GM18499 (cell line): ENCODE results near the gene ZNF180.
A peak's percentile ranks its signal among the peaks of the same experiment; 100 is the strongest.
"Not testable (repeated sequence)": the region's sequence is repeated elsewhere in the genome, so short reads cannot be mapped to it uniquely, and the experiment has no call there.

Experiments
- ATAC-seq: cut with Tn5 transposase; IDR thresholded peaks from one replicate; pipeline ENCODE4 v1.9.1; 2021; ENCODE audit warnings: moderate number of reproducible peaks; ENCODE audit not compliant: insufficient read depth, unreplicated experiment

ZNF180 gene

DNA sequence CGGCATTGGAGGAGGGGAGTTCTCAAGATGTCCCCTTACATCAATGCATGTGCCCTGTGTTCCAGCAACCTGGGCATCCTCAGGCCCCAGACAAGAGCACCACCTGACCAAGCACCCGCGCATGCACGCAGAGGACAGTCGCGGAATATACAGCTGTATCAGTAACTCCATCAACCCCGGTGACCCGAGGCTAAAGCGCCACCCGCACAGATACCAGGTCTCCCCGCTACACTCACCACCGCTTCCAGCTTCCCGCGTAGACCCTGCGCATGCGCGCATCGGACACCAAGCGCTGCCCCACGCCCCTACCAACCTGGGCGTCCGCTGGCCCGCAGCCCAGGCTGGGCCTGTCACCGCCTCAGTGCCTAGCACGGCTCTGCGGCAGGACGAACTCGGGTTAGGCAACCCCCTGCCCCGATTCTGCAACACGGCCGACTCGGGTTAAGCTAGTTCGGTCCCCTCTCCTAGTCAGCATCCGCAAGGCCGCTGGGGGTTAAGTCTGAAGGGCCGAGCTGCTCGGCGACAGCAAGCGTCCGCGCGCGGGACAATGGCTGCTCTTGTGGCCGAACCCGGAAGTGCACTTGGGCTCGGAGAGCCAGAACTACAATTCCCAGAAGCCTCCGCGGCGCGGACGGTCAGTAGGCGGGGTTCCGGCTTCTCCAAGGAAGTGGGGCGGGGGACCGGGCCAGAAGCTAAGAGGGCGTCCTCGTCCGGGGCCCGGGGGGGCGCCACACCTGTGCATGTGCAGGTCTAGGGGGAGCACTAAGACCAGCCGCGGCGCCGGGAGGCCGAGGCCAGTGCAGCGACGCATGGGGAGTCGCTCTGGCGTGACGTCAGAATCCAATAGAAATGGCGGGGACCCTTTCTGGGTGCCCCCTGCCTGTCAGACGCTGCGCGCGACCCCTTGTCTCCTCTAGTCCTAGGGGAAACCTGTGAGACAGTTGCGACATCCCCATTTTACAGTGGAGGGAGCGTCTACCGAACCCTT lies at the start of gene ZNF180:
Gene ZNF180 (minus strand): TSS at position 561 of the 988 bp plus-strand sequence. CDS start 3,188 bp downstream, outside the sequence.
- peak; percentile 79 for ATAC-seq

DNA sequence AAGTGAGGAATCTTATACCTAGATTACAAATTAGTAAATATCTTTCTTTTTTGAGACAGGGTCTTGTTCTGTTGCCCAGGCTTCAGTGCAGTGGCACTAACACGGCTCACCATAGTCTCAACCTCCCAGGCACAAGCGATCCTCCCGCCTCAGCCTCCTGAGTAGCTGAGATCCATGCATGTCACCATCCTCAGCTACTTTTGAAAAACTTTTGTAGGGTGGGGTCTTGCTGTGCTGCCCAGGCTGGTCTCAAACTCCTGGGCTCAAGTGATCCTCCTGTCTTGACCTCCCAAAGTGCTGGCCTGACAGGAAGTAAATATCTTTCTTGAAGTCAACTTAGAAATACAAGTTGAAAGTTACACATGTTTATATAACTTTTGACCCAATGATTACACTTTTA lies 49.2 kb upstream of the ZNF180 start:
- no peak for ATAC-seq

DNA sequence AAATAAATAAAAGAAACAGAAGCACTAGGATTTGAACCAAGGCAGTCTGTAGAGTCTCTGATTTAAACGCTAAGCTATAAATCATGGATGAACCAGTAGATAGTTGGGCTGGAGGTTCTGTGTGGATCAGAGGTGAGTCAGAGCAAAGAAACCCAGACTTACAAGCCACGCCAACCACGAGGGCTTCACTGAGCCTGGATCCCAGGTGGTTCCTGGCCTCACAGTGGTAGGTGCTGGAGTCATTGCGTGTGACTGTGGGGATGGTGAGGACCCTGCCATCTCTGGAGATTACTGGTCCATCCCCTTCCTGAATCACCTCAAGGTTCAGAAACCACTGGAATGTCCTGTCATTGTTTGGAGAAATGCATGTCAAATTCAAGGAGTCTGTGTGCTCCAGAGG lies 48.4 kb upstream of the ZNF180 start:
- no peak for ATAC-seq

DNA sequence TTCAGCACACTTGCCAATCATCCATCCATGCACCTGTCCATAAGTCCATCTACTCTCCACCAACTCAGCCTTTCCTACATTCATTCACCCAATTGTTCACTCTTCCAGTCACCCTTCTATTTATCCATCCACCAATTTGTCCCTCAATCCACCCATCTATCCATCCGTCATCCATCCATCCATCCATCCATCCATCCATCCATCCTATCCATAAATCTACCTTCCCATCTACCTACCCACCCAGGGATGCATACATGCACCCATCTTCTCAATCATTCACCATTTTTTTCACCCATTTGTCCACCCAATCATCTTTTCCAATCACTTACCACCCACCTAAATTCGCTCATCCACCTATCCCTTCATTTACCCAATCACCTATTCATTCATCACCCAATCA lies 43.7 kb upstream of the ZNF180 start:
- ATAC-seq = no peak

DNA sequence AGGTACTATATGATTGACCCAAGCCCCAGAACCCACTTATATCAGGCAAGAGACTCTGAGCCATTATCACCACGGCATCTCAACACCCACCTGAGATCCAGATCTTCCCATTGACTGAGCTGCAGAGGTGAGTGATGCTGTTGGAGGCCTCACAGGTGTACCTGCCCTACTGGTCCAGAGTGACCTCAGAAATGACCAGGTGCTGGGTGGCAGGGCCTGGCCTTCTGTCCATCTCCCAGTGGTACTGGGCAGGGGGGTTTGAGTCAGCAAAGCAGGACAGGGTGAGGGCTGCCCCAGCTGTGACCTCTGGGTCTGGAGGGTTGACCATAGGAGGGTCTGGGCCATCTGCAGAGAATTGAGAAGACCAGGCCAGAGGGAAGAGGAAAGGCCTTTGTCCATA lies 42.3 kb upstream of the ZNF180 start:
- no peak for ATAC-seq

DNA sequence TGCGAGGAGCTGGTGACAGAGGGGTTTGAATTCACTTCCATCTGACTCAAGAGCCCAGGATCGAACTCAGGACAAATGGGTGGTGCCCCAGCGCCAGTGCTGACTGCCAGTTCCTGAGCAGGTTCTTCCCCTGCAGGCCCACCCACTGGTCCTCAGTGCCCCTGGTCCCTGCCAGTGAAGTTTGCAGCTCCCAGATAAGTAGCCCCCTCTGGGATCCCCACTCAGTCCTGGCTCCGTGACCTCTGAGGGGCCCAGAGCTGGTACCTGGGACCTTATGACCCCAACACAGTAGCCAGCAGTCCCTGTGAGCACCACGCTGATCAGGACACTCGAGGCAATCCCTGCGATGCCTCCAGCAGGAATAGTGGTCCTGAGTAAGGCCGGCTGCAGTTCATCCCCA lies 40.4 kb upstream of the ZNF180 start:
- no peak for ATAC-seq

DNA sequence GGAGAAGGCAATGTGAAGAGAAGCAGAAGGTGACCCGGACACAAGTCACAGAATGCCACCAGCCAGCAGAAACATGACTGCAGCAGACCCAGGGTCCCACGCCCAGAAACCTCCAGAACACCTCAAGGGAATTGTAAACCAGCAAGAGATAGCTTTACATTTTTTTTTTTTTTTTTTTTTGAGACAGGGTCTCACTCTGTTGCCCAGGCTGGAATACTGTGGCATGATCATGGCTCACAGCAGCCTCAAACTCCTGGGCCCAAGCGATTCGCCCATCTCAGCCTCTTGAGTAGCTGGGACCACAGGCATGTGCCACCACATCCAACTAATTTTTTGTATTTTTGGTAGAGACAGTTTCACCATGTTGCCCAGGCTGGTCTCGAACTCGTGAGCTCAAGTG lies 39.7 kb upstream of the ZNF180 start:
- no peak for ATAC-seq

DNA sequence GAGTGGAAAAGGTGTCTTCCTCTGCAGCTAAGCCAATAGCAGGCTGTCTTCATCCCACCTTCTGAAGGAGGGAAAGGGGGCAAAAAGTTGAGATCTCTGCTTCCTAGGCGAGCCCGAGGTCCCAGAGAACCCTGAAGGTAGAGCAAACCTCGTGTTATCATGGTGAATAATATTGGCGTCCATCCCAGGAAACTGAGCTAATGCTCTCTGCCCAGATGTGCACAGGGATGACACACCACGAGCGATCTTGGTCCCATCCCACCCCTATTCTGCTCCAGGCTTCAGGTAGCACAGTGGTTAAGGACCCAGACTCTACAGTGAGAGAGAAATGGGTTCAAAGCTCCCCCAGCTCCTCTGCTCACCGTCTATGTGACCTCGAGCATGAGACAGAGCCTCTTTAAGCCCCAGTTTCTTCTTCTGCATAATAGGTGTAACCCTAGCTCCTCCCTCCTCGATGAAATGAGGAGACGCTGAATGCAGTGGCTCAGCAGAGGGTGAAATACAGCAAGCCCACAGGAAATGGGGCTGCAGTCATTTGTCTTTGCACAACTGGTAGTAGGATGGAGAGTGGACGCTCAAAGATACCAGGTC lies 39.0 kb upstream of the ZNF180 start:
- no peak for ATAC-seq

DNA sequence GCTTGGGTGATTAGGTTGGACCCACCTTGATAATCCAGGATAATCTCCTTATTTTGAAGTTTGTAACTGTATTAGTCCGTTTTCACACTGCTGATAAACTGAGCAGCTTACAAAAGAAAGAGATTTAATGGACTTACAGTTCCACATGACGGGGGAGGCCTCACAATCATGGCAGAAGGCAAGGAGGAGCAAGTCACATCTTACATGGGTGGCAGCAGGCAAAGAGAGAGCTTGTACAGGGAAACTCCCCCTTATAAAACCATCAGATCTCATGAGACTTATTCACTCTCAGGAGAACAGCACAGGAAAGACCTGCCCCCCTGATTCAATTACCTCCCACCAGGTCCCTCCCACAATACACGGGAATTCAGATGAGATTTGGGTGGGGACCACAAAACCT lies 35.0 kb upstream of the ZNF180 start:
- not testable (repeated sequence) for ATAC-seq

DNA sequence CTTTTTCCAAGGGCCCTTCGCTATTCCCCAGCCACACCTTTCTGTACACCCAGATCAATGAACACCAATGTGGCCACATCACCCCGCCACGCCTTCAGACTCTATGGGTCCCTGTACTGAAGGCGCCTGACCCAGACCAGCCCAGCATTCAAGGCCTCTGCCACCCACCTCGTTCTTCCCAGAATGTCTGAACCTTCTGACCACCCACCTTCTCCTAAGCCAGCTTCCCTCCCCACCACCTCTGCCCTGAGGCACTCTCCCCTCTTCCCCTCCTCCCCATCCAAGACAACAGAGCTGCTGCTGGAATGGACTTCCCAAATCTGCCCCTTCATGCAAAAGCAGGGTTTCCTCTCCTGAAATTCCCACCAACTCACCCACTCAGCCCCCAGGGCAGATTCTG lies 32.5 kb upstream of the ZNF180 start:
- ATAC-seq = no peak

DNA sequence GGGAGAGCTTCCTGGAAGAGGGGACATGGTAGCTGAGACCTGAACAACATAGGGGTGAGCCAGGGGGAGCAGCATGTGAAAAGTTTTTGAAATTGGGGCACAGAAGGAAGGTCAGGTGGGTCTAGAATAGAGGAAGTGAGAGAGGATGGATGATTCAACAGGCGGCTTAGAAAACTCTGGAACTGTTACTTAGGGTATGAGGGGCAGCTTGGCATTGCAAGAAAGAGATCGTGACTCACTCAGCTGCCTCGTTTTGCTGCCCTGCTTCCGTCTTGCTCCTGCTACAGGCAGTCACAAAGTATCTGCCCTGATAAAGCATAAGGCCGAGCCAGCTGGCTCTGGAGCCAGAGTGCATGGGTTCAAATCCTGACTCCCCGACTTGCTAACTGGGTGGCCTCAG lies 30.5 kb upstream of the ZNF180 start:
- ATAC-seq = no peak

DNA sequence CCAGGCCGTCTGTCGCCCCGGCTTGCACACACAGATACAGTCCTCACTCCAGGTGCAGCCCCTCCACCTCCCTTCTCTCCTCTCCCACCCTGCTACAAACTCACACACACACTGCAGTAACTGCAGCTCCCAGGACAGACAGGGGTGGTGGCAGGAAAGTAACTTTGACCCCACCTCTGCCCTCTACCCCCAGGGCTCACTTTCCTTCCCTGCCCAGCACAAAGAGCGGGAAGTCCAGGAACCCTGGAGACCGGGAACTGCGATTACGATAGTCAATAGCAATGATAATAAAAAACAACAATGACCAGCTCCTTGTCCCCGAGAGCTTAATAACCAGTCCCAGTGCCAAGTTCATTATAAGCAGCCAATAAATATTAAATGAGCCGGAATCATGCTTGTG lies 29.2 kb upstream of the ZNF180 start, which contains the start of gene CEACAM20:
Gene CEACAM20 (minus strand): TSS at position 140 of the 400 bp plus-strand sequence. CDS start 166 bp downstream, outside the sequence.
- ATAC-seq = no peak

DNA sequence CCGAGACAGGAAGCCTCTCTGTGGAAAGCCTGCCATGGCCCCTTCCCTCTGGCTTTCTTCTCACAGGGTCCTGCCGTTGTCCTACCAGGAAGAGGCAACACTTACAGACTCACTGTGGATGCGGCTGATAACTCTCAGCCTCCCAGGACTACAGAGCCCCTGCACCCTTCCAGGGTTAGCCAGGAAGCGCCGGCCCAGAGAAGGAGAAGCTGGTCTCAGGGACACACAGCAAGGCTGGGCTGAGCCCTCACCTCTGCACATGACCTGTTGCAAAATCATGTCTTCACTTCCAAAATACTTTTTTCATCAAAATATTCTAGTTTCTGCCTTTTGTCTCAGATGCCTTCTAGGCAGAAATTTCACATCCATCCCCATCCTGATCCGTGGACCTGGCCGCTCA lies 27.2 kb upstream of the ZNF180 start:
- ATAC-seq = no peak

DNA sequence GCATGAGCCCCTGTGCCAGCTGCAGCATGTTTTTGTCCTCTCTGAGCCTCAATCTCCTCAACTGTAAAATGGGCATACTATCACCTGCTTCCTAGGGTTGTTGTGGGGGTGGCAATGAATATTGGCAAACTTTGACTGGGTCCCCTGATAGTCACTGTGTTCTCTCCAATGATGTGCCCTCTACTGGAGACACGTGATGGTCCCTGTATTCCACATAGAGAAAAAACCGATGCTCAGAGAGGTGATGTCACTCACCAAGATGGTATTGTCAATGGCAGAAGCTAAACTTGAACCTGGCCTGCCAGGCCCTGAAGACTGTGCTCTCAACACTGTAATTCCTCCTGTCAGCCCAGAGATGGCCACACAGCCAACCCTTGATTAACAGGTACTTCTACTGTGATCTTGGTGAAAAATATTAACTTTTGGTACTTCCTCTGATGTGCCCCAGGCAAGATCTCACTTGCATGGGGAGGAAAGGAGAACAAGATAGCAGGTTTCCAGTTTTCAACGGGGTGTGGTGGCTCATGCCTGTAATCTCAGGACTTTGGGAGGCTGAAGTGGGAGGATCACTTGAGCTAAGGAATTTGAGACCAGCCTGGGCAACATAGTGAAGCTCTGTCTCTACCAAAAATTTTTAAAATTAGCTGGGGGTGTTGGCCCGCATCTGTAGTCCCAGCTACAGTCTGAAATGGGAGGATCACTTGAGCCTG lies 25.6 kb upstream of the ZNF180 start:
- ATAC-seq = no peak

DNA sequence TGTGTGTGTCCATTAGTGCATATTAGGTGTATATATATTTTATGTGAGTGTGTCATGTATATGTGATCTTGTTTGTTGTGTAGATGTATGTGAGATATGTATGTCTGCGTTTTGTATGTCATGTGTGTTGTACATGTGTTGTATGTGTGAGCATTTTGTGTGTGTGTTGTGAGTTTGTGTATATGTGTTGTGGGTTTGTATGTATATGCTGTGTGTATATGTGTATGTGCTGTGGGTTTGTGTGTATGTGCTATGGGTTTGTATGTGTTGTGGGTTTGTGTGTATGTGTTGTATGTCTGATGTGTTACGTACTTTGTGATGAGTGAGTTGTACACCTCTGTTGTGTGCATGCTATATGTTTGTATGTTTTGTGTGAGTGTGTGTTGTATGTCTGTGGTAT lies 21.0 kb upstream of the ZNF180 start:
- no peak for ATAC-seq

DNA sequence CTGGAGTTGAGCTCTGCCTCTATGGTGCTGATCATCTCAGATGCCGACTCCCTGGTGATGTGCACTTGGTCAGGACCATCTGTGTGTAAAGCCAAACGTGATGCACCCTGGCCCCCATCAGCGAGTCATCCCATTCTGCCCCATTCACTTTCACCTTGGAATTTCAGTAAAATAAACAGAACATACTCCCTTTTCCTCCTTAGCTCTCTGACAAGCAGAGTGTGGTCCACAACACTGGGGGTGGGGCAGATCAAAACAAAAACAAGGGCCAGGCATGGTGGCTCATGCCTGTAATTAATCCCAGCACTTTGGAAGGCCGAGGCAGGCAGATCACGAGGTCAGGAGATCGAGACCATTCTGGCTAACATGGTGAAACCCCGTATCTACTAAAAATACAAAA lies 16.8 kb upstream of the ZNF180 start:
- no peak for ATAC-seq

DNA sequence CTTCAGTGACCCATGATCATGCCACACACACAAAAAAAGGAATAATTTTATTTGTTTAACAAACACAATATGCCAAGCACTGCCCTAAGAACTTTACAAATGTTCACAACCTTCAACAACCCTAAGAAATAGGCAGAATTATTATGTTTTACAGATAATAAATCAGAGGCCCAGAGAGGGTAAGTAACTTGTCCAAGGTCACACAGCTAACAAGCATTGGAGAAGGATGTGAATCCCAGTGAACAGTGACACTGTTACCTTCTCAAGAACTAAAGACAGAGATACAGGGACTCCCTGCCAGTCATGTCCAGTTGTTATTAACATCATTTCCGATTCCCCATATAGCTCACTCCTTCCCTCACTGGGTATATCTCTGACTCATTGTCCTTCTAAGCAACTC lies 15.6 kb upstream of the ZNF180 start:
- no peak for ATAC-seq

DNA sequence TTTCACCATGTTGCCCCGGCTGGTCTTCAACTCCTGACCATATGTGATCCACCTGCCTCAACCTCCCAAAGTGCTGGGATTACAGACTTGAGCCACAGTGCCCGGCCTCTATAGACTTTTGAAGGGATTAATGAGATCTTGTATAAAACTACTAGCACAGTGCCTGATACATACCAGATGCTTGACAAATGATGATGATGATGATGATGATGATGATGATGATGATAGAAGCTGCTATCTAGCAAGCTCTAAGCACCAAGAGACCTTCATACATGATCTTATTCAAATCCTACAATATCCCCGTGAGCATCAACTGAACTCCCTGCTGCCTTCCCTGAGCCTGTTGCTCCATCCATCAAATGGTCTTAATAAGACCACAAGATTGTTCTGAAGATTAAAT lies 14.7 kb upstream of the ZNF180 start:
- ATAC-seq = no peak

DNA sequence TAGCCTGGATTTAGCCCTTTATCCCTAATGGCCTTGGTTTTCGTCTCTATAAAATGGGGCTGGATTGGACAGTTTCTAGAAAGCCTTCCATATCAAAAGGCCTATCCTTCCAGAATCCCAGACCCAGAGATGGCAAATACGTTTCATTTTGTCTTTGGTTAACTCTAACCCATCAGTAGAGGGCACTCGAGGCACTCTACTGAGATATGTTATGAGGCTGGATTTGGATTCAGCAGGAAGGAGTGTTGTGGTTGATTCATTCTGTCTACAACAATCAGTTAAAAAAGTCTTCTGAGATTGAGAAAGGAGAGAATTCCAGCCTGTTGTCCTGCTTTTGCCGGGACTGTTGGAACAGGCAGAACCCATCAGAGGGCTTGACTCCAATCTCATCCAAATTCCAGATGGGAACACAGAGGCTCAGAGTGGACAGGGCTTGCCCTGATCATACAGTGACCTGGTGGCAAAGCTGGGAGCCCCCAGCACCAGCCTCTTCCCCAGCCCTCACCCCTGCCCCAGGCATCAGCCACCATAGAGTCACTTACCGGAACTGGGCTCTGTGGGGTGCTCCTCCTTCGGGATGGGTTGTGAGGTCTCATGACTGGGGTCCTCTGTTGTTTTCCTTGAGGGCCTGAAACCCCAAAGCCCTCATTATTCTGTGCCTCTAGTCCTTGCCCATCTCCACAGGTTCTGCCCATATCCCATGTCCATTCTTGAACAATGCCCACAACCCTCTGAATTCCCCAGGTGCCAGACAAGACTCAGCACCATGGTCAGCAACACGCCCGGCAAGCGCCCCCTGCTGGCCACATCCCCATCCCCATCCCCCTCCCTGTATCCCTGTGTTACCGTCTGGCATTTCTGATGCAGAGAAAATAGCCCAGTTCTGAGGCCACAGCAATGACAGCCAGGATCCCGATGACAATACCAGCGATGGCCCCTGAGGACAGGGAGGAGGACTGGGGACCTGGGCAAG lies 12.3 kb upstream of the ZNF180 start:
- ATAC-seq = no peak

DNA sequence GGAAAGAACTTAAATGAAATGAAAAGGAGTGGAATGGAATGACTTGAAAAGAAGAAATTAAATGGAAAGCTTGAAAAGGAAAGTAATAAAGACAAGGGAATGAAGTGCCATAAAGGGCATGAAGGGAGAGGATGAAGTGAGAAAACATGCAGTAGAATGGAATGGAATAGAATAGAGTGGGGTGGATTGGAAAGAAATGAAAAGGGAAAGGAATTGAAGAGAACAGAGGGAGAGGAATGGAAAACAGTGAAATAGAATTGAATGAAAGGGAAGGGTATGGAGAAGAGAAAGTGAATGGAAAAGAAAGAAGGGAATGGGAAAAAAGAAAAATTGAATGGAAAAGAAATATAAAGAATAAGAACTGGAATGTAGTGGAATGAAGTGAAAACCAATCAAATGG lies 9.2 kb upstream of the ZNF180 start:
- no peak for ATAC-seq
